HAP-1 (cell line): ENCODE data around the gene TMEM186.
"Not testable (repeated sequence)": the region's sequence is repeated elsewhere in the genome, so short reads cannot be mapped to it uniquely, and the experiment has no call there.

ENCODE experiments used
- DNase-seq, 2 experiments: peaks; one replicate each; pipeline ENCODE4 v3.0.0-alpha.2; 2016 to 2020; ENCODE audit warnings: low spot score in 2 of 2
- H3K27me3 ChIP-seq: fragments of 250-450 bp; sonication (Bioruptor Pico); 2 replicates; pipeline ENCODE4 v1.5.1; 2020; ENCODE audit warnings: low read depth, mild to moderate bottlenecking, moderate library complexity
- H3K36me3 ChIP-seq: fragments of 250-450 bp; sonication (Bioruptor Pico); replicated peaks from 2 replicates; pipeline ENCODE4 v1.5.1; 2020; ENCODE audit warnings: mild to moderate bottlenecking
- H3K4me1 ChIP-seq: fragments of 250-450 bp; sonication (Bioruptor Pico); 2 replicates; pipeline ENCODE4 v1.5.1; 2020; ENCODE audit warnings: mild to moderate bottlenecking
- H3K4me3 ChIP-seq: fragments of 250-450 bp; sonication (Bioruptor Pico); 2 replicates; pipeline ENCODE4 v1.5.1; 2020; ENCODE audit warnings: mild to moderate bottlenecking, moderate library complexity
- H3K9me3 ChIP-seq: fragments of 250-450 bp; sonication (Bioruptor Pico); 2 replicates; pipeline ENCODE4 v1.5.1; 2020; ENCODE audit warnings: mild to moderate bottlenecking, moderate library complexity
- in situ Hi-C: fragments of 300-500 bp; cut with MboI; formaldehyde crosslinking; loops from 3 replicates; pipeline ENCODE4 v1.14.3; 2020; ENCODE audit warnings: low sequenced_read_pairs, inconsistent platforms, mixed read lengths

The TMEM186 gene

GRCh38 chr16:8753416-8754054, 43.9 kb downstream of the TMEM186 start:
- in situ Hi-C loops = no loop called here
- no peak for DNase-seq
- no peaks in the 10 kb centered on the region for H3K27me3 ChIP-seq
- no peaks in the 10 kb centered on the region for H3K36me3 ChIP-seq
- H3K4me1 ChIP-seq = no peaks in the 10 kb centered on the region
- no peaks in the 10 kb centered on the region for H3K9me3 ChIP-seq
- no peak overlapping the region for H3K4me3 ChIP-seq

GRCh38 chr16:8752706-8753105, 44.7 kb downstream of the TMEM186 start:
- Histone ChIP-seq H3K9me3 (no peaks in the 10 kb centered on the region), H3K4me1 (no peaks in the 10 kb centered on the region), H3K27me3 (no peaks in the 10 kb centered on the region), H3K4me3 (no peak overlapping the region), H3K36me3 (no peaks in the 10 kb centered on the region)
- no peak for DNase-seq
- in situ Hi-C loops = no loop called here

GRCh38 chr16:8751481-8752311, 45.7 kb downstream of the TMEM186 start:
- H3K27me3 ChIP-seq = no peaks in the 10 kb centered on the region
- in situ Hi-C loops = no loop called here
- no peaks in the 10 kb centered on the region for H3K4me1 ChIP-seq
- H3K4me3 ChIP-seq = no peak overlapping the region
- no peak for DNase-seq
- no peaks in the 10 kb centered on the region for H3K36me3 ChIP-seq
- H3K9me3 ChIP-seq = no peaks in the 10 kb centered on the region

GRCh38 chr16:8748944-8749343, 48.5 kb downstream of the TMEM186 start:
- DNase-seq, H3K36me3 ChIP-seq, in situ Hi-C loops, H3K4me3 ChIP-seq, H3K4me1 ChIP-seq, H3K9me3 ChIP-seq, H3K27me3 ChIP-seq: not testable (repeated sequence)
